CD4-positive, alpha-beta memory T cell (primary cell): ENCODE measurements around the gene ERGIC3. TPM values are rescaled to one million over a fixed set of nuclear protein-coding genes. Genes with fewer than 3 reads are reported as not detected.

ENCODE experiments used
- CTCF ChIA-PET: fragments of 350-600 bp; sonication (Branson Sonifier 250); formaldehyde crosslinking; loops from one replicate; lab custom pipeline; 2021; ENCODE audit warnings: inconsistent platforms; ENCODE audit not compliant: partially characterized antibody; lab: Charles Lee
- POLR2A ChIA-PET: fragments of 350-600 bp; sonication (Branson Sonifier 250); formaldehyde crosslinking; loops from one replicate; lab custom pipeline; 2021; ENCODE audit not compliant: partially characterized antibody; lab: Charles Lee
- DNase-seq, 5 donors: peaks; one replicate each; pipeline versions ENCODE4 v3.0.0 to v3.0.0-alpha.2; 2020 to 2022; ENCODE audit warnings: mixed read lengths in 1 of 5
- H3K27ac ChIP-seq: one replicate; pipeline ENCODE4 v1.7.0; 2013; ENCODE audit warnings: low read depth, low read length
- H3K27me3 ChIP-seq: 2 replicates; pipeline ENCODE4 v1.7.0; 2013; ENCODE audit warnings: mild to moderate bottlenecking, low read length, moderate library complexity; ENCODE audit not compliant: insufficient read depth
- H3K36me3 ChIP-seq: 2 replicates; pipeline ENCODE4 v1.7.0; 2013; ENCODE audit warnings: mild to moderate bottlenecking, low read length, moderate library complexity; ENCODE audit not compliant: insufficient read depth
- H3K4me1 ChIP-seq: 2 replicates; pipeline ENCODE4 v1.7.0; 2013; ENCODE audit warnings: mild to moderate bottlenecking, low read length, moderate library complexity; ENCODE audit not compliant: insufficient read depth
- H3K4me3 ChIP-seq, 2 donors: one replicate each; pipeline ENCODE4 v1.7.0; 2013; ENCODE audit warnings: low read length in 2 of 2, mild to moderate bottlenecking in 1 of 2
- H3K9me3 ChIP-seq, 2 donors: one replicate each; pipeline ENCODE4 v1.7.0; 2013; ENCODE audit warnings: low read length in 2 of 2, control low read depth in 1 of 2; ENCODE audit not compliant: control insufficient read depth in 1 of 2
- H3K27ac Mint-ChIP-seq, 7 donors: one replicate each; pipeline ENCODE4 v1.8.0; 2020 to 2021; ENCODE audit warnings: mixed read lengths in 7 of 7, mild to moderate bottlenecking in 6 of 7, inconsistent platforms in 3 of 7, moderate library complexity in 3 of 7
- H3K27me3 Mint-ChIP-seq, 2 donors: one replicate each; pipeline ENCODE4 v1.8.0; 2020 to 2021; ENCODE audit warnings: mixed read lengths in 2 of 2
- H3K36me3 Mint-ChIP-seq, 2 donors: one replicate each; pipeline ENCODE4 v1.8.0; 2020 to 2021; ENCODE audit warnings: mixed read lengths in 2 of 2, inconsistent platforms in 1 of 2, mild to moderate bottlenecking in 1 of 2
- H3K4me1 Mint-ChIP-seq, 4 donors: one replicate each; pipeline ENCODE4 v1.8.0; 2020 to 2021; ENCODE audit warnings: mixed read lengths in 4 of 4, mild to moderate bottlenecking in 1 of 4
- H3K4me3 Mint-ChIP-seq, 8 donors: one replicate each; pipeline ENCODE4 v1.8.0; 2020 to 2021; ENCODE audit warnings: mixed read lengths in 8 of 8, mild to moderate bottlenecking in 7 of 8, moderate library complexity in 6 of 8, inconsistent platforms in 3 of 8
- H3K9me3 Mint-ChIP-seq, 8 donors: one replicate each; pipeline ENCODE4 v1.8.0; 2020 to 2021; ENCODE audit warnings: mixed read lengths in 8 of 8, mild to moderate bottlenecking in 5 of 8, inconsistent platforms in 3 of 8, moderate library complexity in 1 of 8
- intact Hi-C: fragments of 100-400 bp; cut with micrococcal nuclease; formaldehyde crosslinking; loops from one replicate; pipeline ENCODE4 v1.15.1; 2023
- polyA plus RNA-seq, 2 donors: library from polyadenylated mRNA; unstranded; fragments of 300-500 nt; fragmentation: Illumina TruSeq; gene quantifications; one replicate each; pipeline ENCODE4 v1.2.3, GENCODE V29; 2021
- total RNA-seq, 2 experiments: library from RNA; stranded (reverse); gene quantifications; one replicate each; pipeline ENCODE4 v1.2.3, GENCODE V29; 2021

The ERGIC3 gene
- total and polyA plus RNA-seq, 4 experiments from 2014 or later = 134 to 151 (median 142) TPM

- no peaks in the 10 kb centered on the region for H3K36me3 Mint-ChIP-seq
- POLR2A ChIA-PET = interaction anchor here (2.1 to 5.5 kb wide), 2 partner anchors 18 to 64 kb away, joined by 16 to 55 read pairs; partner anchors contain the start of genes CPNE1, RBM12 and SPAG4
- Histone ChIP-seq H3K9me3 (no peaks in the 10 kb centered on the region), H3K4me3 (no peak overlapping the region), H3K27me3 (no peaks in the 10 kb centered on the region), H3K36me3 (no peaks in the 10 kb centered on the region), H3K27ac (no peak overlapping the region), H3K4me1 (peaks cover 17% of the 10 kb centered on the region)
- H3K27ac Mint-ChIP-seq = no peak overlapping the region
- peaks cover 2 to 15% (median 4%) of the 10 kb centered on the region in 4 donors for H3K4me1 Mint-ChIP-seq
- peak in 1 of 5 donors; percentile 24 for DNase-seq
- CTCF ChIA-PET = no interaction called here
- peaks cover 2 to 4% of the 10 kb centered on the region in 2 donors for H3K27me3 Mint-ChIP-seq
- intact Hi-C loops = loop anchor here (2.0 to 5.0 kb wide), 4 partner anchors 63 to 139 kb away; partner anchors contain the start of genes CPNE1, NFS1, RBM12 and ROMO1
- H3K4me3 Mint-ChIP-seq = peak overlapping the region in 1 of 8 donors; percentile 43
- no peaks in the 10 kb centered on the region for H3K9me3 Mint-ChIP-seq
These were observed 57.9 kb downstream of the ERGIC3 start for GRCh38 chr20:35599776-35600120.

GRCh38 chr20:35600176-35600992, 58.5 kb downstream of the ERGIC3 start:
- Histone ChIP-seq H3K4me3 (peak overlapping the region in 1 of 2 donors; percentile 50), H3K4me1 (peaks cover 17% of the 10 kb centered on the region), H3K27ac (no peak overlapping the region), H3K36me3 (no peaks in the 10 kb centered on the region), H3K27me3 (no peaks in the 10 kb centered on the region), H3K9me3 (no peaks in the 10 kb centered on the region)
- no peak for DNase-seq
- peaks cover 2 to 6% of the 10 kb centered on the region in 2 donors for H3K27me3 Mint-ChIP-seq
- ChIA-PET CTCF (interaction anchor here (0.9 to 1.9 kb wide), 18 partner anchors 13 to 354 kb away, joined by 3 to 33 read pairs (median 6); partner anchors contain the start of genes CPNE1, ERGIC3, NFS1 and RBM12), POLR2A (interaction anchor here (0.5 to 5.5 kb wide), 9 partner anchors 8 to 284 kb away, joined by 3 to 55 read pairs (median 5); partner anchors contain the start of genes CPNE1, NFS1, RBM12 and RBM39)
- H3K4me3 Mint-ChIP-seq = peak overlapping the region; percentile 77 to 85 (median 80)
- no peak overlapping the region for H3K27ac Mint-ChIP-seq
- intact Hi-C loops = loop anchor here (2.0 to 5.0 kb wide), 4 partner anchors 62 to 138 kb away; partner anchors contain the start of genes CPNE1, NFS1, RBM12 and ROMO1
- H3K36me3 Mint-ChIP-seq = no peaks in the 10 kb centered on the region
- no peaks in the 10 kb centered on the region for H3K9me3 Mint-ChIP-seq
- H3K4me1 Mint-ChIP-seq = peaks cover 2 to 15% (median 4%) of the 10 kb centered on the region in 4 donors

- H3K9me3 Mint-ChIP-seq = no peaks in the 10 kb centered on the region
- H3K9me3 ChIP-seq = no peaks in the 10 kb centered on the region
- intact Hi-C loops = loop anchor here (1.0 to 5.0 kb wide), 7 partner anchors 15 to 283 kb away; partner anchors contain the start of genes CPNE1, NFS1, RBM12 and RBM39
- H3K27ac Mint-ChIP-seq = peak overlapping the region in 6 of 7 donors; percentile 22 to 81 (median 52)
- CTCF ChIA-PET = interaction anchor here (0.6 to 1.9 kb wide), 34 partner anchors 8 to 354 kb away, joined by 3 to 33 read pairs (median 4); partner anchors contain the start of genes CPNE1, ERGIC3, NFS1 and RBM12
- no peaks in the 10 kb centered on the region for H3K36me3 ChIP-seq
- DNase-seq = peak; percentile 78 to 83 (median 79)
- POLR2A ChIA-PET = interaction anchor here (0.5 to 5.5 kb wide), 10 partner anchors 9 to 353 kb away, joined by 3 to 55 read pairs (median 4); partner anchors contain the start of genes CPNE1, NFS1, RBM12 and RBM39
- no peaks in the 10 kb centered on the region for H3K27me3 ChIP-seq
- no peak overlapping the region for H3K27ac ChIP-seq
- H3K27me3 Mint-ChIP-seq = peaks cover 2 to 6% of the 10 kb centered on the region in 2 donors
- peaks cover 2 to 15% (median 4%) of the 10 kb centered on the region in 4 donors for H3K4me1 Mint-ChIP-seq
- H3K4me1 ChIP-seq = peaks cover 17% of the 10 kb centered on the region
- peak overlapping the region; percentile 29 to 50 for H3K4me3 ChIP-seq
- no peaks in the 10 kb centered on the region for H3K36me3 Mint-ChIP-seq
- H3K4me3 Mint-ChIP-seq = peak overlapping the region; percentile 77 to 85 (median 80)
These were observed 59.4 kb downstream of the ERGIC3 start for GRCh38 chr20:35600993-35601973.

GRCh38 chr20:35601990-35602389, 60.1 kb downstream of the ERGIC3 start:
- no peaks in the 10 kb centered on the region for H3K36me3 ChIP-seq
- no peak overlapping the region for H3K27ac Mint-ChIP-seq
- no peaks in the 10 kb centered on the region for H3K36me3 Mint-ChIP-seq
- POLR2A ChIA-PET = interaction anchor here (1.1 to 5.5 kb wide), 7 partner anchors 16 to 352 kb away, joined by 3 to 55 read pairs (median 5); partner anchors contain the start of genes CPNE1, NFS1, RBM12 and RBM39
- CTCF ChIA-PET = interaction anchor here (0.8 to 1.9 kb wide), 14 partner anchors 16 to 353 kb away, joined by 3 to 33 read pairs (median 5); partner anchors contain the start of genes CPNE1, RBM12, RBM39 and SCAND1
- H3K9me3 ChIP-seq = no peaks in the 10 kb centered on the region
- H3K4me1 ChIP-seq = peaks cover 17% of the 10 kb centered on the region
- no peaks in the 10 kb centered on the region for H3K27me3 ChIP-seq
- H3K4me3 Mint-ChIP-seq = peak overlapping the region in 3 of 8 donors; percentile 26 to 47 (median 42)
- peaks cover 0 to under 1% (median 0%) of the 10 kb centered on the region in 8 donors for H3K9me3 Mint-ChIP-seq
- peak overlapping the region; percentile 29 to 50 for H3K4me3 ChIP-seq
- peaks cover 2 to 6% of the 10 kb centered on the region in 2 donors for H3K27me3 Mint-ChIP-seq
- DNase-seq = no peak
- peaks cover 2 to 15% (median 4%) of the 10 kb centered on the region in 4 donors for H3K4me1 Mint-ChIP-seq
- intact Hi-C loops = loop anchor here (1.0 to 5.0 kb wide), 7 partner anchors 14 to 282 kb away; partner anchors contain the start of genes CPNE1, NFS1, RBM12 and RBM39
- no peak overlapping the region for H3K27ac ChIP-seq

- DNase-seq = no peak
- H3K27me3 ChIP-seq = no peaks in the 10 kb centered on the region
- no peak overlapping the region for H3K4me3 ChIP-seq
- Mint-ChIP-seq H3K4me3 (peak overlapping the region in 7 of 8 donors; percentile 30 to 65 (median 52)), H3K27me3 (peaks cover 2 to 6% of the 10 kb centered on the region in 2 donors), H3K9me3 (peaks cover 0 to 1% (median 0%) of the 10 kb centered on the region in 8 donors), H3K36me3 (no peaks in the 10 kb centered on the region), H3K27ac (peak overlapping the region in 2 of 7 donors; percentile 60 to 81), H3K4me1 (peaks cover 2 to 15% (median 4%) of the 10 kb centered on the region in 4 donors)
- H3K9me3 ChIP-seq = no peaks in the 10 kb centered on the region
- H3K36me3 ChIP-seq = no peaks in the 10 kb centered on the region
- POLR2A ChIA-PET = interaction anchor here (5.5 kb wide), 1 partner anchor 15 kb away, joined by 55 read pairs; the partner anchor contains the start of gene SPAG4
- no peak overlapping the region for H3K27ac ChIP-seq
- CTCF ChIA-PET = interaction anchor here (1.3 to 3.2 kb wide), 4 partner anchors 16 to 351 kb away, joined by 3 to 15 read pairs (median 4); partner anchors contain the start of gene SCAND1
- intact Hi-C loops = loop anchor here (5.0 kb wide), 2 partner anchors 59 to 141 kb away; partner anchors contain the start of genes CPNE1 and RBM12
- H3K4me1 ChIP-seq = peaks cover 17% of the 10 kb centered on the region
These were observed 61.1 kb downstream of the ERGIC3 start for GRCh38 chr20:35602851-35603495.
